ENCODE data around the gene PSMG2. TPM values are rescaled to one million over a fixed set of nuclear protein-coding genes. Genes with fewer than 3 reads are reported as not detected.

PSMG2 gene
- total RNA-seq, 1 experiment from 2014 or later, result 84.3 TPM

DNA sequence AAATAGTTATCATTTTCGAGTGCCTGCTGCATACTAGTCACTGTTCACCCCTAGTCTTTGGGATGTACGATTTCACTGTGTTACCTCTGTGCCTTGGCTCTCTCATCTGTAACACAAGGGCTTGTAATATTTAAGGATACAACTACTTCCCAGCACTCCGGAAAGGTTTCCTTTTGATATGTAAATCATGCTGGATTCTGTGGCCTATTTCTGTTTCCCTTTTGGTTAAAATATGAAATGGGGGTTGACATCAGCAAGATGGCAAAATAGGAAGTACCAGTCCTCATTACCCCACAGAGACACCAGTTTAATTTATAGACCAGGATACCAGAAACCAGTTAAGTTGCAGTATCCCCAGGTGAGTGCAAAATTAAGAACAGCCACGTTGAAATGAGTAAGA, 23.5 kb downstream of the PSMG2 start:
- no peak for ATAC-seq
- Histone ChIP-seq H3K9me2 (ENCODE audit: insufficient read depth) (no peaks in the 10 kb centered on the region), H3K4me3 (replicated peaks in 1 of 2; ENCODE audit: low read depth in 1 of 2, low read length in 2 of 2) (no peak overlapping the region), H3K4me2 (ENCODE audit: low read length) (no peak overlapping the region), H3K4me1 (ENCODE audit: control insufficient read depth in 1 of 2, insufficient read depth in 2 of 2, low read length in 2 of 2) (peaks cover 0 to 8% of the 10 kb centered on the region in 2 experiments; a peak in 3 of 4 replicates), H3K79me2 (ENCODE audit: insufficient read depth, low read length) (no peaks in the 10 kb centered on the region), H4K20me1 (ENCODE audit: insufficient read depth) (no peaks in the 10 kb centered on the region), H3K36me3 (ENCODE audit: control insufficient read depth in 1 of 2, insufficient read depth in 2 of 2, low read length in 2 of 2) (peaks cover 12 to 13% of the 10 kb centered on the region in 2 experiments), H3K27me3 (ENCODE audit: insufficient read depth, low read length) (no peaks in the 10 kb centered on the region), H3K27ac (ENCODE audit: low read depth, low read length) (no peak overlapping the region), H2AFZ (ENCODE audit: low read depth, low read length, poor library complexity, severe bottlenecking) (no peak overlapping the region), H3K9me3 (ENCODE audit: control insufficient read depth in 1 of 2, insufficient read depth in 1 of 2, low read depth in 1 of 2, low read length in 2 of 2) (peaks cover 7 to 10% of the 10 kb centered on the region in 2 experiments; a peak in 2 of 4 replicates), H3K9ac (ENCODE audit: low read length) (no peak overlapping the region)
- ChIA-PET CTCF (interaction anchor here (0.5 to 4.3 kb wide), 4 partner anchors 17 to 433 kb away, joined by 3 to 46 read pairs (median 6); no protein-coding TSS in a partner anchor), RAD21 (ENCODE audit: low non-redundant PET in 1 of 2, low total read pairs in 2 of 2, uncharacterized antibody in 2 of 2, unreplicated experiment in 2 of 2) (no interaction called here), POLR2A (no interaction called here)
- BruUV-seq (replicated peaks), result no TSS peak
- TF ChIP-seq, protein P1, sequence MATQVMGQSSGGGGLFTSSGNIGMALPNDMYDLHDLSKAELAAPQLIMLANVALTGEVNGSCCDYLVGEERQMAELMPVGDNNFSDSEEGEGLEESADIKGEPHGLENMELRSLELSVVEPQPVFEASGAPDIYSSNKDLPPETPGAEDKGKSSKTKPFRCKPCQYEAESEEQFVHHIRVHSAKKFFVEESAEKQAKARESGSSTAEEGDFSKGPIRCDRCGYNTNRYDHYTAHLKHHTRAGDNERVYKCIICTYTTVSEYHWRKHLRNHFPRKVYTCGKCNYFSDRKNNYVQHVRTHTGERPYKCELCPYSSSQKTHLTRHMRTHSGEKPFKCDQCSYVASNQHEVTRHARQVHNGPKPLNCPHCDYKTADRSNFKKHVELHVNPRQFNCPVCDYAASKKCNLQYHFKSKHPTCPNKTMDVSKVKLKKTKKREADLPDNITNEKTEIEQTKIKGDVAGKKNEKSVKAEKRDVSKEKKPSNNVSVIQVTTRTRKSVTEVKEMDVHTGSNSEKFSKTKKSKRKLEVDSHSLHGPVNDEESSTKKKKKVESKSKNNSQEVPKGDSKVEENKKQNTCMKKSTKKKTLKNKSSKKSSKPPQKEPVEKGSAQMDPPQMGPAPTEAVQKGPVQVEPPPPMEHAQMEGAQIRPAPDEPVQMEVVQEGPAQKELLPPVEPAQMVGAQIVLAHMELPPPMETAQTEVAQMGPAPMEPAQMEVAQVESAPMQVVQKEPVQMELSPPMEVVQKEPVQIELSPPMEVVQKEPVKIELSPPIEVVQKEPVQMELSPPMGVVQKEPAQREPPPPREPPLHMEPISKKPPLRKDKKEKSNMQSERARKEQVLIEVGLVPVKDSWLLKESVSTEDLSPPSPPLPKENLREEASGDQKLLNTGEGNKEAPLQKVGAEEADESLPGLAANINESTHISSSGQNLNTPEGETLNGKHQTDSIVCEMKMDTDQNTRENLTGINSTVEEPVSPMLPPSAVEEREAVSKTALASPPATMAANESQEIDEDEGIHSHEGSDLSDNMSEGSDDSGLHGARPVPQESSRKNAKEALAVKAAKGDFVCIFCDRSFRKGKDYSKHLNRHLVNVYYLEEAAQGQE (IDR thresholded peaks at IDR 0.05; ENCODE audit: low read depth), result no peak
- TF ChIP-seq, protein P2, sequence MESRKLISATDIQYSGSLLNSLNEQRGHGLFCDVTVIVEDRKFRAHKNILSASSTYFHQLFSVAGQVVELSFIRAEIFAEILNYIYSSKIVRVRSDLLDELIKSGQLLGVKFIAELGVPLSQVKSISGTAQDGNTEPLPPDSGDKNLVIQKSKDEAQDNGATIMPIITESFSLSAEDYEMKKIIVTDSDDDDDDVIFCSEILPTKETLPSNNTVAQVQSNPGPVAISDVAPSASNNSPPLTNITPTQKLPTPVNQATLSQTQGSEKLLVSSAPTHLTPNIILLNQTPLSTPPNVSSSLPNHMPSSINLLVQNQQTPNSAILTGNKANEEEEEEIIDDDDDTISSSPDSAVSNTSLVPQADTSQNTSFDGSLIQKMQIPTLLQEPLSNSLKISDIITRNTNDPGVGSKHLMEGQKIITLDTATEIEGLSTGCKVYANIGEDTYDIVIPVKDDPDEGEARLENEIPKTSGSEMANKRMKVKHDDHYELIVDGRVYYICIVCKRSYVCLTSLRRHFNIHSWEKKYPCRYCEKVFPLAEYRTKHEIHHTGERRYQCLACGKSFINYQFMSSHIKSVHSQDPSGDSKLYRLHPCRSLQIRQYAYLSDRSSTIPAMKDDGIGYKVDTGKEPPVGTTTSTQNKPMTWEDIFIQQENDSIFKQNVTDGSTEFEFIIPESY (IDR thresholded peaks at IDR 0.05; ENCODE audit: extremely low read depth, insufficient replicate concordance, low read length), result no peak
- TF ChIP-seq ELF1 (IDR thresholded peaks at IDR 0.05; ENCODE audit: borderline replicate concordance, low read depth) (no peak), POLR2AphosphoS5 (IDR thresholded peaks at IDR 0.05; ENCODE audit: low read depth, low read length) (no peak), TCF7L2 (IDR thresholded peaks at IDR 0.05; ENCODE audit: borderline replicate concordance, extremely low read depth, insufficient read depth, insufficient read length) (no peak), YY1 (IDR thresholded peaks at IDR 0.05; ENCODE audit: extremely low read depth, insufficient replicate concordance, low read depth, low read length) (no peak), ZFX (IDR thresholded peaks at IDR 0.05) (no peak), CBX3 (IDR thresholded peaks at IDR 0.05; ENCODE audit: low read depth) (no peak), EGR1 (IDR thresholded peaks at IDR 0.05; ENCODE audit: low read depth) (no peak), POLR2A (IDR thresholded peaks at IDR 0.05; ENCODE audit: borderline replicate concordance, extremely low read depth, insufficient read depth, insufficient read length) (no peak)
- intact Hi-C loops (cut with micrococcal nuclease), result loop anchor here (5.0 kb wide), 2 partner anchors 431 to 906 kb away; no protein-coding TSS in a partner anchor
- DNase-seq (ENCODE audit: low read depth, low spot score), result no peak
